Measurements from ENCODE around the gene COX5A. TPM values are rescaled to one million over a fixed set of nuclear protein-coding genes. Genes with fewer than 3 reads are reported as not detected.

The COX5A gene
- total RNA-seq, 4 donors from 2014 or later, result 114 to 130 (median 122) TPM

- peaks cover 28% of the 10 kb centered on the region for H3K36me3 ChIP-seq
- peak; percentile 96 to 98 for DNase-seq (ENCODE audit: low spot score in 2 of 2)
- no peaks in the 10 kb centered on the region for H3K27me3 ChIP-seq
- peak; percentile 48 to 63 for TF ChIP-seq POLR2A (IDR thresholded peaks at IDR 0.05)
- no peak for TF ChIP-seq POLR2AphosphoS5 (IDR thresholded peaks at IDR 0.05)
- peak within 1 kb of the TSS; percentile 96 for H3K27ac ChIP-seq
- under 1% methylated on average over 34 of the region's 74 CpGs for WGBS
- H3K4me3 ChIP-seq, result peak within 1 kb of the TSS; percentile 99
- H3K9me3 ChIP-seq, result no peaks in the 10 kb centered on the region
- H3K4me1 ChIP-seq, result peaks cover 25% of the 10 kb centered on the region
Observed at GRCh38 chr15:74906450-74907162, 31.3 kb downstream of the COX5A start, which contains the start of gene FAM219B. Gene FAM219B, minus strand, starts transcription at chr15:74906851. Its CDS starts 51 bp downstream, at chr15:74906800.

GRCh38 chr15:74906067-74906449 is 31.8 kb downstream of the COX5A start:
- no peak for TF ChIP-seq POLR2AphosphoS5 (IDR thresholded peaks at IDR 0.05)
- TF ChIP-seq CTCF (IDR thresholded peaks at IDR 0.05), result no peak
- no peak for TF ChIP-seq POLR2A (IDR thresholded peaks at IDR 0.05)
- TF ChIP-seq EP300 (IDR thresholded peaks at IDR 0.05), result no peak
- 2% methylated on average over 8 of the region's 20 CpGs for WGBS
- H3K4me3 ChIP-seq, result peak overlapping the region; percentile 99
- peak overlapping the region; percentile 96 for H3K27ac ChIP-seq
- peak in 1 of 2 donors; percentile 71 for DNase-seq (ENCODE audit: low spot score in 2 of 2)
- peaks cover 30% of the 10 kb centered on the region for H3K4me1 ChIP-seq
- peaks cover 29% of the 10 kb centered on the region for H3K36me3 ChIP-seq
- H3K27me3 ChIP-seq, result no peaks in the 10 kb centered on the region
- H3K9me3 ChIP-seq, result no peaks in the 10 kb centered on the region

GRCh38 chr15:74904190-74904805 is 33.6 kb downstream of the COX5A start:
- no peak for DNase-seq (ENCODE audit: low spot score in 2 of 2)
- Histone ChIP-seq H3K4me3 (no peak overlapping the region), H3K27me3 (no peaks in the 10 kb centered on the region), H3K4me1 (peaks cover 31% of the 10 kb centered on the region), H3K36me3 (peaks cover 45% of the 10 kb centered on the region), H3K9me3 (no peaks in the 10 kb centered on the region), H3K27ac (no peak overlapping the region)
- 89% methylated on average over 7 of the region's 7 CpGs for WGBS
- TF ChIP-seq POLR2A (IDR thresholded peaks at IDR 0.05) (no peak), CTCF (IDR thresholded peaks at IDR 0.05) (no peak), EP300 (IDR thresholded peaks at IDR 0.05) (no peak), POLR2AphosphoS5 (IDR thresholded peaks at IDR 0.05) (no peak)

- 97% methylated on average over 1 of the region's 1 CpG for WGBS
- Histone ChIP-seq H3K9me3 (no peaks in the 10 kb centered on the region), H3K36me3 (peaks cover 51% of the 10 kb centered on the region), H3K4me3 (no peak overlapping the region), H3K4me1 (peaks cover 31% of the 10 kb centered on the region), H3K27ac (no peak overlapping the region), H3K27me3 (no peaks in the 10 kb centered on the region)
- TF ChIP-seq POLR2A (IDR thresholded peaks at IDR 0.05) (no peak), CTCF (IDR thresholded peaks at IDR 0.05) (no peak), POLR2AphosphoS5 (IDR thresholded peaks at IDR 0.05) (no peak), EP300 (IDR thresholded peaks at IDR 0.05) (no peak)
- DNase-seq (ENCODE audit: low spot score in 2 of 2), result no peak
Observed at GRCh38 chr15:74903676-74904075, 34.2 kb downstream of the COX5A start.

- Histone ChIP-seq H3K27me3 (no peaks in the 10 kb centered on the region), H3K27ac (peak overlapping the region; percentile 5), H3K4me1 (peaks cover 27% of the 10 kb centered on the region), H3K36me3 (peaks cover 63% of the 10 kb centered on the region), H3K4me3 (no peak overlapping the region), H3K9me3 (no peaks in the 10 kb centered on the region)
- TF ChIP-seq CTCF (IDR thresholded peaks at IDR 0.05) (no peak), POLR2A (IDR thresholded peaks at IDR 0.05) (no peak), POLR2AphosphoS5 (IDR thresholded peaks at IDR 0.05) (no peak), EP300 (IDR thresholded peaks at IDR 0.05) (no peak)
- 87% methylated on average over 4 of the region's 4 CpGs for WGBS
- DNase-seq (ENCODE audit: low spot score in 2 of 2), result no peak
Observed at GRCh38 chr15:74902295-74903075, 35.4 kb downstream of the COX5A start.
